NCI-H460 (cell line): ENCODE measurements around the gene ACVR1C. TPM values are rescaled to one million over a fixed set of nuclear protein-coding genes. Genes with fewer than 3 reads are reported as not detected.

Experiments
- DNase-seq: peaks from one replicate; pipeline ENCODE4 v3.0.0-alpha.2; 2016; ENCODE audit warnings: low read depth; ENCODE audit errors: extremely low read depth
- polyA plus RNA-seq: library from polyadenylated mRNA; depleted of rRNA; stranded (reverse); fragments of >200 nt; gene quantifications from 2 replicates; pipeline ENCODE4 v1.2.3, GENCODE V29; 2014; cell fraction: nucleus; rRNA removed
- total RNA-seq: library from RNA; depleted of rRNA; stranded (reverse); fragments of >200 nt; shearing (Covaris generic); gene quantifications from 2 replicates; pipeline ENCODE4 v1.2.3, GENCODE V29; 2014; rRNA removed

ACVR1C gene
- total RNA-seq = 3.6 and 3.7 TPM in 2 replicates
- polyA plus RNA-seq = 0.01 and 0.21 TPM in 2 replicates

GRCh38 chr2:157628477-157629415, at the start of gene ACVR1C:
TSS of gene ACVR1C (minus strand) at chr2:157628864. CDS start at chr2:157628644, 220 bp downstream.
- DNase-seq = peak; percentile 67

- DNase-seq = no peak
Observed at GRCh38 chr2:157677941-157678340, 49.3 kb upstream of the ACVR1C start.

GRCh38 chr2:157672129-157672528, 43.5 kb upstream of the ACVR1C start:
- DNase-seq = peak; percentile 92

GRCh38 chr2:157662401-157662800, 33.7 kb upstream of the ACVR1C start:
- DNase-seq = no peak

- no peak for DNase-seq
Observed at GRCh38 chr2:157661776-157662175, 33.1 kb upstream of the ACVR1C start.

- DNase-seq = no peak
Observed at GRCh38 chr2:157657858-157658257, 29.2 kb upstream of the ACVR1C start.

- DNase-seq = no peak
Observed at GRCh38 chr2:157657101-157657500, 28.4 kb upstream of the ACVR1C start.

GRCh38 chr2:157644776-157645175, 16.1 kb upstream of the ACVR1C start:
- no peak for DNase-seq

GRCh38 chr2:157631861-157632260, 3.2 kb upstream of the ACVR1C start:
- DNase-seq = no peak

- no peak for DNase-seq
Observed at GRCh38 chr2:157627594-157628476, 829 bp downstream of the ACVR1C start.

- DNase-seq = no peak
Observed at GRCh38 chr2:157625296-157625695, 3.4 kb downstream of the ACVR1C start.

GRCh38 chr2:157620956-157621355, 7.7 kb downstream of the ACVR1C start:
- DNase-seq = no peak

GRCh38 chr2:157611726-157612125, 16.9 kb downstream of the ACVR1C start:
- DNase-seq = no peak

- no peak for DNase-seq
Observed at GRCh38 chr2:157611110-157611509, 17.6 kb downstream of the ACVR1C start.

- DNase-seq = no peak
Observed at GRCh38 chr2:157606534-157606933, 22.1 kb downstream of the ACVR1C start.

GRCh38 chr2:157603198-157603597, 25.5 kb downstream of the ACVR1C start:
- no peak for DNase-seq

GRCh38 chr2:157601807-157602206, 26.9 kb downstream of the ACVR1C start:
- DNase-seq = no peak

- DNase-seq = peak; percentile 27
Observed at GRCh38 chr2:157596992-157597681, 31.5 kb downstream of the ACVR1C start.

- DNase-seq = no peak
Observed at GRCh38 chr2:157593411-157593810, 35.3 kb downstream of the ACVR1C start.

GRCh38 chr2:157592948-157593347, 35.7 kb downstream of the ACVR1C start:
- no peak for DNase-seq

GRCh38 chr2:157592374-157592773, 36.3 kb downstream of the ACVR1C start:
- no peak for DNase-seq
